Right lobe of liver (tissue), 4 donors: Measurements from ENCODE around the gene DOHH.

Source experiments
- POLR2A ChIP-seq: fragments of 450-650 bp; IDR thresholded peaks from one replicate; pipeline ENCODE4 v1.6.1; 2017; ENCODE audit warnings: antibody characterized with exemption, mild to moderate bottlenecking
- TF ChIP-seq, protein P1 (sequence below), 4 donors: fragments of 200-600 bp in 3 of 4; fragments of 450-650 bp in 1 of 4; IDR thresholded peaks; one replicate each; pipeline versions ENCODE4 v1.5.1 to v1.8.0; 2016 to 2022; ENCODE audit warnings: antibody characterized with exemption in 4 of 4, mild to moderate bottlenecking in 2 of 4
- donor health status: DM: no; HTN: no; CAD: no.
- donor health status: DM: no; HTN: no; CAD: no.
- donor health status: DM: no; HTN: yes; CAD: no.

DNA sequence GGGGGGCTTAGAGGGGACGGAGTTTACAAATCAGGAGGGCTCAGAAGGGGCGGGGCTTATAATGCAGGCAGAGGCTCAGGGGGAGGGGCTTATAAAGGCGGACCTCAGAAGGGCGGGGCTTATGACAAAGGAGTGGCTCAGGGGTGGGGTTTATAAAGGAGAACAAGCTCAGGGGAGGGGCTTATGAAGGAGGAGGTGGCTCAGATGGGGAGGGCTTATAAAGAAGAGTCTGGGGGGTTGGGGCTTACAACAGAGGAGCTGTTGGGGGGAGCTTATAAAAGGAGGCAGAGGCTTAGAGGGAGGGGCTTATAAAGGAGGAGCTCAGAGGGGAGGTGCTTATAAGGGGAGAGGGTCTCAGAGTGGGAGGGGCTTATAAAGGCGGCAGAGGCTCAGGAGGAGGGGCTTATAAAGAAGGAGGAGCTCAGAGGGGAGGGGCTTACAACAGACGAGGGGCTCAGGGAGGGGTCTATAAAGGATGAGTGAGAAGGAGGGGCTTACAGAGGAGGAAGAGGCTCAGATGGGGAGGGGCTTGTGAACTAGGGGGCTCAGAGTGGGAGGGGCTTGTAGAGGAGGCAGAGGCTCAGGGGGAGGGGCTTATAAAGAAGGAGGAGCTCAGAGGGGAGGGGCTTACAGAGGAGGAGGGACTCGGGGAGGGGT is 21.2 kb downstream of the DOHH start:
- no peak for TF ChIP-seq POLR2A
- TF ChIP-seq, protein P1, sequence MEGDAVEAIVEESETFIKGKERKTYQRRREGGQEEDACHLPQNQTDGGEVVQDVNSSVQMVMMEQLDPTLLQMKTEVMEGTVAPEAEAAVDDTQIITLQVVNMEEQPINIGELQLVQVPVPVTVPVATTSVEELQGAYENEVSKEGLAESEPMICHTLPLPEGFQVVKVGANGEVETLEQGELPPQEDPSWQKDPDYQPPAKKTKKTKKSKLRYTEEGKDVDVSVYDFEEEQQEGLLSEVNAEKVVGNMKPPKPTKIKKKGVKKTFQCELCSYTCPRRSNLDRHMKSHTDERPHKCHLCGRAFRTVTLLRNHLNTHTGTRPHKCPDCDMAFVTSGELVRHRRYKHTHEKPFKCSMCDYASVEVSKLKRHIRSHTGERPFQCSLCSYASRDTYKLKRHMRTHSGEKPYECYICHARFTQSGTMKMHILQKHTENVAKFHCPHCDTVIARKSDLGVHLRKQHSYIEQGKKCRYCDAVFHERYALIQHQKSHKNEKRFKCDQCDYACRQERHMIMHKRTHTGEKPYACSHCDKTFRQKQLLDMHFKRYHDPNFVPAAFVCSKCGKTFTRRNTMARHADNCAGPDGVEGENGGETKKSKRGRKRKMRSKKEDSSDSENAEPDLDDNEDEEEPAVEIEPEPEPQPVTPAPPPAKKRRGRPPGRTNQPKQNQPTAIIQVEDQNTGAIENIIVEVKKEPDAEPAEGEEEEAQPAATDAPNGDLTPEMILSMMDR (IDR thresholded peaks at IDR 0.05), result no peak
